NCI-H524 treated with DMSO at 0.1 percent for 48 hours (cell line): ENCODE measurements around the gene AK4.
"Not testable (repeated sequence)": the region's sequence is repeated elsewhere in the genome, so short reads cannot be mapped to it uniquely, and the experiment has no call there.

Experiments
- DNase-seq: peaks from one replicate; lab custom pipeline; 2025; lab: John Stamatoyannopoulos, UW

AK4 gene

DNA sequence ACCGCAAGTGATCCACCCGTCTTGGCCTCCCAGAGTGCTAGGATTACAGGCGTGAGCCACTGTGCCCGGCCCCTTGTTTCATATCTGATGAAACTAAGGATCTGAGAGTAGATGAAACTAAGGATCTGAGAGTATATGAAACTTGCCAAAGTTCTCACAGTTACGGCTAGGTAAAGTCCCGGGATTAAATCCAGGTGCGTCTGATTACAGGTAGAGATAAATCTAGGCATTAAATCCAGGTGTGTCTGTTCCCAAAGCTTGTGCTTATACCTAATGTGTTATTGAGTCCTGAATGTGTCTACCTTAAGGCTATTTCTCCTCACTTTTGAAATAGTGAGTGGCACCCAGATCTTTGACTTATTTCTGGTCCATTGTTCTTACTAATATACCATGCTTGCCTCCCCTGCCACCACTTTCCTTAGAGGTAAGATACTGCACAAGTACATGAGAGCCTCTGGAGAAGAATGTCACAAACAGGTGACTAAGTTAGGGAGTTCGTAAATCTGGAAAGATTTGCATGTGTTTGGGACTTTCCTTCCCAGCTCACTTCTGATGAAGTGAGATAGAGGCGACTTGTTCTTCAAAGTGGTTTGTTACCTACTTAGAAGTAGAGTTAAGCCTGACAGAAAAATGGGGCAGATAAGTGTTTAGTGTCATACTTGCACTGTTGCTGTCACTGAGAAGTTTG is 66.5 kb downstream of the AK4 start:
- DNase-seq = no peak

DNA sequence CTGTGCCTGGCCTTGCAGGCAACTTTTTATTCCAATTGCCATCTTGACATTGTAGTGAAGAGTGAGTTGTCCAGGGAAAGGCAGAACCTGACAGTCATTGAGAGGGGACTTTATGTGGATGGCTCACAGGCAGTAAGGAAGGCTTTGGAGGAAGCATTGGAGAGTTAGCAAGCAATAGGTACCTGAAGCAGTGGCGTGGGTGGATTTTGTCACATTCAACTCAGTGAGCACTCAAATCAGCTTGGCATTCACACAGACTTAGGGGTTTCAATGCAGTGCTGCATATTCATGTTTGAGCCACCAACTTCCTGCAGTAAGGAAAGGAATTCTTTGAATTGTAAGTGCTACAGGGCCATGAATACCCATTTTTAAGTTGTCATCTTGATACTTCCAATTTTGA is 69.0 kb downstream of the AK4 start:
- DNase-seq = no peak

DNA sequence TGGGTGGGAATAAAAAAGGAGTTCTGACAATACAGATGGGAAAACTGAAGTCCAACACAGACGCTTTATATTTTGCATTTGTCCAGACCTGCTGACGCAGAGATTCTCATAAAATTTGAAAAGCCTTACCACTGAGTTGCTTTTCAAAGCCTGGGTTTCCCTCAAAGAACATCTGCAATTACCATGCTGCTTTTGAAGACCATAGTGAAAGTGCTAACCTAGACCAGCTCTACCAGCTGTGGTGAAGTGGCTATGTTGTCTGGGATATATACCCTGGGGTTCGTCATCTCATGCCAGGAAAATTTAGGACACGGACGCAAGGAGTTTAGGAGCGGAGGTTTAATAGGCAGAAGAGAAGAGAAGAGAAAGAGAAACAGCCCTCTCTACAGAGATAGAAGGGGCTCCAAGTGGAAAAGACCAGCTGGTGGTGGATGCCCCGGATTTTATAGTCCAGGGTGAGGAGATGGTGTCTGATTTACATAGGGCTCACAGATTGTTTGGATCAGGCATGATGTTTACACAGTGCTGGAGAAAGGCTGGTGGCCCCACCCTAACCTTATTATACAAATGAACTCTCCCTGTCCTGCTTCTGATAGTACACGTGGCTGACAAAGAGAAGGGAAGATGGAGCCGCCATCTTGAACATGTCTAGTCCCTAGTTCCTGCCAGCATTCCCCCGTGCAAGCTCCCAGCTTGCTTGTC is 73.8 kb downstream of the AK4 start:
- no peak for DNase-seq

DNA sequence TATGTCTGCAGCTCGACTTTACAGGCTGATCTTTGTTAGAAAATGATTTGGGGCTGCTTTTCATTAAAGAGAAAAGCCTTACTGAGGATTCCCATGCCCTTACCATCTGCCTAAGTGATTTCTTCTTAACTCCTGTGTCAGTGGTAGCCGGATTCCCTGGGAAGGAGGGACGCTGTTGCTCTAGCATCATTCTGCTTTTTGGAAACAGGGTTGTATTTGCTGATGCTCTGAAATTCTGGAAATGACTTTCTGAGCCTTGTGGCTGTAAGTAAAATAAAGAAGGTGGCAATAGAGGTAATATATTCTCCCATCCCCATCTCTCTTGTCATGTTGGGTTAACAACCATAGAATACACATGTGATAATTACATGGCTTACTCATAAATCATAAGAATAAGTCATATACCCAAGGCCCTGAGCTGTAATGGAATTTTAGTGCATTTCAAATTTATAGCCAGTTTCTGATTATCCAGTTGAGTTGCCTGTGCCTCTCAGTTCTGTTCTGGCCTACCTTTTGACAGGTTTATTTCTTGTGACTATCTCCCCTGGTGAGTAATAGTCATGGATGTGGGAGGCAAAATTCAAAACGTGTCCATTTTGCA is 74.4 kb downstream of the AK4 start:
- DNase-seq = no peak

DNA sequence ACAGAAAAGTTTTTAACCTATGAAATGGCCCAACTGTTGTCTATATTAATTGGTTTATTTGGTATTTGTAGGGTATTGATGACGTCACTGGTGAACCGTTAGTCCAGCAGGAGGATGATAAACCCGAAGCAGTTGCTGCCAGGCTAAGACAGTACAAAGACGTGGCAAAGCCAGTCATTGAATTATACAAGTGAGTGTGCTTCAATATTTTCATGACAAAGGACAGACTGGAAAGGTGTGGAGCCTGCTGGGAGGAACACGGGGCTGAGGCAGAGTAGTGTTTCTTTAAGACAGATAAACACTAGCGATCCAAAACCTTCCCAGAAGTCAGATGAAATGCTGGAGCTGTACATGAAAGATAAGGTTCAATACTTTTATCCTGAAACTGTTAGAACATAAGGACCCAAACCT is 76.7 kb downstream of the AK4 start:
- no peak for DNase-seq

DNA sequence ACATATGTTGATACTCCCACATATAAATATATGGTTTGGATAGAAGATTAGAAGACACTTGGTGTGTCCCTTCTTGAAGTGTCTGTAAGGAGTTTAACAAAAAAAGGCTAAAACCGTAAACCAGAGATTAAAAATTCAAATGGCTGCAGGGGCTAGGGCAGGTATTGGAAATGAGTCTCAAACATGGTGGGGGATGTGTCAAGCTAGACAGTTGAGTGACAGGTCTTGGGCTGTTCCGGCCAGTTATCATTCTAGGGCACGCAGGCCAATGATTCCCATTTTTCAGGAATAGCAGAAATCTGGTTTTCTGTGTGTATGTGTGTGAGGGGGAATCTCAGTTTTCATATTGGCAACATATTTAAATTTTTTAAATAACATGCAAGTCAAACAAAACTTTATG is 77.2 kb downstream of the AK4 start:
- DNase-seq = no peak

DNA sequence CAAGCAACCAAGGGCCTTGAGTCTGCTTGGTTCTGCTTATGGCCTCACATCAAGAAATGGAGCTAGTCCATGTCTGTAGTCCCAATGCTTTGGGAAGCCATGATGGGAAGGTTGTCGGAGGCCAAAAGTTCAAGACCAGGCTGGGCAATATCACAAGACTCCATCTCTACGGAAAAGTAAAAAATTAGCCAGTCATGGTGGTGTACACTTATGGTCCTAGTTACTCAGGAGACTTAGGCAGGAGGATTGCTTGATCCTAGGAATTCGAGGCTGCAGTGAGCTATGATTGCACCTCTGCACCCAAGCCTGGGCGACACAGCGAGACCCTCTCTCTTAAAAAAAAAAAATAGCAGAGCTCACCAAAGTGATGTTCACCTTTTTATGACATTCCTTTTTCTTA is 81.2 kb downstream of the AK4 start:
- DNase-seq = no peak

DNA sequence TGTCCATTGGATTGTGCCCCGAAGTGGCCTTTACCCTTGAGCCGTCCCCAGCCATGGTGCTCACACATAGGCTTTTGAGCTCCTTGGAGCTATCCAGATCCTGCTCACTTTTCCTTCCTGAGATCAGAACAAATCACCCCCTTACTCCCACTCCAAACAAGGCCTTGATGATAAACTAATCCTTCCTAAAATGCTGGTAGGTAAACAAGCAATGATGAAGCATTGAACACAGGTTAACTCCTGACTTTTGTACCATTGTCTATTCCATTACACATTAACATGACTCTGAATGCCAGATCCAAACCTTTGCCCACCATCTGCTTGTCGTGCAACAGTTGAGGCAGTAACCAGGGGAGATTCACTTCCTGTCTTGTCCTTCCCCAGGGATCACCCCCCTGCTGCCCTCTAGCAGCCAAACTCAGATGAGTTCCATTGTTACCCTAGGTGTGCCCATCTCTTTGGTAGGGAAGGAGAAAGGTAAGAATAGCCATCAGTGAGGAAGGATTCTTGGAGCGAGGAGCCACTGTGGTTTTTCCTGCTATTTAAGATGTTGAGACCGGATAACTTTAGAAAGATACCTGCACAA is 81.8 kb downstream of the AK4 start:
- no peak for DNase-seq

DNA sequence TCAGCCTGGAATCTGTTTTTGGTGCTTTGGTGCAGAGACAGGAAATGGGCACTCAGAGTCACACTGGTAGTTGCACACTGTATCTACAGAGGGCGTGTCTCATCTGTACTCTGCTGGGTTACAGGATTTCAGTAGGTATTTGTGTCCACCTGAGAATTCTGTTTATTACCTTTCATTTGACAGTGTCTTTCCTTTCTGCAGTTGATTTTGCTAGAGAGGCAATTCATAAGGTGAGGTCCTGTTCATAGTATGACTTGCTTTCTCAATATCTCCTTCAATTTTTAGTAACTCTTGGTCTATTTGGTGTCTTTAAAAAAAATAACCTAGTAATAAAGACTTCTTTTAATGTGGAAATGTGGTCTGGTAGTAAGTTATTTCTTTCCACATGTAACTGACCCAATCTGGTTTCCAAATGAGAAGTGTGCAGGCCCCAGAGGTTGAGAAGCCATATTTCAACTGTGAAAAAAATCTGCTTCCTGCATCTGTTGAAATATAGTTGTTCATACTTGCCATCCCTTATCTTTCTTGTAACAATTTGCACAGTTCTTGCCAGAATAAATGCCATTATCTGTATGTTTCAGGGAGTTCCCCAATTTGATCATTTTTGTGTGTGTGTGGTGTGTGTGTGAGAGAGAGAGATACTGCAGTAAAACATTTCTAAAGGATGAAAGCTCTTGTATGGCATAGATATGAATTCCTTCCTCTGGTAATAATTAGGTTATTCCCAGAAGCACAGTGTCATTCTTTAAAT is 82.9 kb downstream of the AK4 start:
- no peak for DNase-seq

DNA sequence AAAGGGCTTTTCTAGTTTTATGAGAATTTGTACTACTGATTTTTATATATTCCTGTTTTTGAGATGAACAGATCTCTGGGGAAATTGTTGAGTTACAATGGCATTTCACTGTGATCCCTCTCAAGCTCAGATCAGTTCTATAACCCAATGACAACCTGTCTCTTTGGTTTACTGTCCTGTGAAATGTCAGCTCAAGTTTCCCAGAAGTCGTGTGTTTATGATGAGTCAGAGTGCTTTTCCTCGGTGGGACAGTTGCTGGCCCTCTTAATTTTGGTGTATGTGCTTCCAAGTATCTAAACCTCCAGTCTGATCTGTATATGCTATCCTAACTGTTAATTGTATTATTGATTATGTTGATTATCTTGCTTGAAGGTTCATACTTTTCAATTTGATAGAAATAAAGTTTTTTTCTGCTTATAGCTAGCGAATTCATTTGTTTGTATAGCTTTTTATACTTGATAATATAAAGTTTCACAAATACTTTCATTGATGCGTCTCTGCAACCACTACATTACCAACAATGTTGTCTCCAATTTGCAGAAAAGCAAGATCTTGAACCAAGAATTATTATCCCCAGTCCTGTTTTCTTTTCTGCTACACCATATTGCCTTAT is 83.8 kb downstream of the AK4 start:
- no peak for DNase-seq

DNA sequence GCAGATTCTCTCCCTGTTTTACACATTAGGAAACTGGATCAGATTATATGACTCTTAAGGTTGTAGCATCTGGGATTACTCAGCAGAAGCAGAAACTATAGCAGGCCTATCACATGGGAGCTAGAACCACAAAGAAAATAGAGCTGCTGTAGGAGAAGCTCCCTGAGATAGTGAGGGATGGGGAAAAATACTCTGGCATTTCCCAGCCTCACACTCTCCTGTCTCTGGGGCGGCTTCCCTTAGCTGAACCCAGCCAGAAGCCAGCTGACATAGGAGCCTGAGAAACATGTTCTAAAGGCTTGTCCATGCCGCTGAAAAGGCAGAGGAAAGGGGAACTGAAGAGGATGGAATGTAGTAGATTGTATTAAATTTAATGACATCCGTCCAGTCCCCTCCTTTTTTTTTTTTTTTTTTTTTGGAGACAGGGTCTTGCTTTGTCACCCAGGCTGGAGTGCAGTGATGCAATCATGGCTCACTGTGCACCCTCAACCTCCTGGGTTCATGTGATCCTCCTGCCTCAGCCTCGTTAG is 84.5 kb downstream of the AK4 start:
- DNase-seq = no peak

DNA sequence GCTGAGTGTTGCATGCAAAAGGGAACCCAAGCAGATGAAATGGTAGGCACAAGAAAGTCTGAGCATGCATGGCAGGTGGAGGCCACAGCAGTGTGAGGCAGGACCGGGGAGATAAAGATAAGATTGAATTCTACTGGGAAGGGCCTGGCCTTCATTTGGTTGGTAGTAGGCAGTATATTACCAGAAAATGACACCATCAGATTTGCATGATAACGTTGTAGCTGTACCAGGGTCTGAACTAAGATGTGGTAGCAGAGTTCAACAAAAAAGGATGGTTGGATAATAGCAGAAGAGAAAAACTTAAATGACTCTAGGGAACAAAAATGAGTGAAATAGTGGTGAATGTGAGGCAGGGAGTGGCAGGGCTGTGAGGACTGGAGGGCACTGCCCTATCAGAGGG is 85.8 kb downstream of the AK4 start:
- DNase-seq = no peak

DNA sequence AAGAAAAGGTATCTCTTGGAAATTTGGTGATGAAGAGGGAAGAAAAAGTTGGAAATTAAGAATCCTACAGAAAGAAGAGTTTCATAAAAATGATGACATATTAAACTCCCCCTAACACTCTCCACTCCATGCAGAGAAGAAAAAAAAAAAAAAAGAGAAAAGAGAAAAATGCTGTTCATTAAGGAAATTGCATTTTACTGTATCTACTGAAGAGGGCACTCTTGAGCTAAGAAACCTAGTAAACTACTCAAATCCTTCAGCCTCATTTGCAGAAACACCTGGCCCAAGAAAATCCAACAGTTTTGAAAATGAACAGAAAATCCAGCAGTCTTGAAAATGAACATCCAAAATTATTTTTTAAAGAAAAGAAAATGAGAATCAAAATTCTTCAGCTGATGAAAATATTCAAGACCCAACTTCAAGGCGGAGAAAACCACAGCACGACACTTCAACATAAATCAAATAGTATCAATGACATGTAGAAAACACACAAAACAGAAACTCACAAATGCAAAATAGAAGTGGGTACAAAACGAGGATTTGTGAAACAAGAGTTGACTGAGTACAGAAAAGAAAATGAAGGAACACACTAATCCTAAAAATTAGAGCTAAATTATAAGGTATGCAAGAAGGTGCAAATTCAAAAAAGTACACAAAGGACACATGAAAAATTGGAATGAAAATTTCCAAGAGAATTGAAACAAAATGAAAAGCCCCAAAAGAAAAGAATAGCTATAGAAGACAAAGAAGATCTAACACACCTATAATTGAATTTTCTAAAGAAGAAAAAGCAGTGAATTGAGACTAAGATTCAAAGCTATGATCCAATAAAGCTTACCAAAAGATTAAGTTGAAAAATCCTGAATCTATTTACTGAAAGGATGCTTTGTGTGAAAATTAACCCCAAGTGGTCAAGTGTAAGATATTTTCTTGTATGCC is 88.1 kb downstream of the AK4 start:
- no peak for DNase-seq

DNA sequence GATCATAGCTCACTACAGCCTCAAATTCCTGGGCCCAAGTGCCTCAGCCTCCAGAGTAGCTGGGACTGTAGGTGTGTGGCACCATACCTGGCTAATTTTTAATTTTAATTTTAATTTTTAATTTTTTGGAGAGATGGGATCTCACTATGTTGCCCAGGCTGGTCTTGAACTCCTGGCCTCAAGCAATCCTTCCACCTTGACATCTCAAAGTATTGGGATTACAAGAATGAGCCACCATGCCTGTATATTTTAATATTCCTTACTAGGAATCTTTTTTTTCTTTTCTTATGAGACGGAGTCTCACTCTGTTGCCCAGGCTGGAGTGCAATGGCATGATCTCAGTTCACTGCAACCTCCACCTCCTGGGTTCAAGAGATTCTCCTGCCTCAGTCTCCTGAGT is 89.1 kb downstream of the AK4 start:
- not testable (repeated sequence) for DNase-seq

DNA sequence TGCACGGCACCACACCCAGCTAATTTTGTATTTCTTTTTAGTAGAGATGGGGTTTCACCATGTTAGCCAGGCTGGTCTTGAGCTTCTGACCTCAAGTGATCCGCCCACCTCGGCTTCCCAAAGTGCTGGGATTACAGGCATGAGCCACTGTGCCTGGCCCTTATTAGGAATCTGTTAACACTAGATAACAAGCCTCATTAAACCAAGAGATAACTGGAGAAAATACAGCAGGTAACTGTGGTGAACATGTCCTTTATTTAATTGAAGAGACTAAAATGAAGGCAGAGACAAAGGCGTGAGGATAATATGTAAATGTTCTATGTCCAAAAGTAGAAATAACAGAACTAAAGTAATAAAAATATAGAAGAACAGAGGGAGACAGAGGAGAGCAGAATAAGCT is 89.5 kb downstream of the AK4 start:
- DNase-seq = no peak

DNA sequence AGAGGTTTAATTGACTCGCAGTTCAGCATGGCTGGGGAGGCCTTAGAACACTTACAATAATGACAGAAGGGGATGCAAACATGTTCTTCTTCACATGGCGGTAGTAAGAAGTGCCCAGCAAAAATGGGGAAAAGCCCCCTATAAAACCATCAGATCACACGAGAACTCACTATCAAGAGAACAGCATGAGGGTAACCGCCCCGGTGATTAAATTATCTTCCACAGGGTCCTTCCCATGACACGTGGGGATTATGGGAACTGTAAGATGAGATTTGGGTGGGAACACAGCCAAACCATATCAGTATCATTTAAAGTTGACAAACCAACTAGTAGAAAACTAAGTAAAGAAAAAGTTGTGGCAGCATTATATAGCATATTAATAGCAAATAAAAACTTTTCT is 90.0 kb downstream of the AK4 start:
- DNase-seq = no peak

DNA sequence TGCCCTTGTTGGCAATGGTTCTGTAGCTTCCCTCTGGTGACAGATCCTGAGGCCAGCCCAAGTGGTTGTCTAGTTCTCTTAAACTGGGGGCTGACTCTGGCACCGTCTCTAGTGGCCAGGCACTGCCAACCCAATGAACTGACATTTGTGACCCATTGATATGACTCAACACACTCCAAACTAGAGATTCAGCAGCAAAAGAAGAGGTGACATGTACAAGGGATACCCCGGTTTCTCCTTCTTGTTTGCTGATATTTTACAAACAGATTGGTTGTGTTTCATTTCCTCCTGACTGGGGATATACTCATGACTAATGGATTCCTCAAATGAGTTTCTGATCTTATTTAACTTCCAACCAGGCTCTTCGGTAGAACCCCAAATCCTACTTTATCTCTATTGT is 95.5 kb downstream of the AK4 start:
- DNase-seq = no peak

DNA sequence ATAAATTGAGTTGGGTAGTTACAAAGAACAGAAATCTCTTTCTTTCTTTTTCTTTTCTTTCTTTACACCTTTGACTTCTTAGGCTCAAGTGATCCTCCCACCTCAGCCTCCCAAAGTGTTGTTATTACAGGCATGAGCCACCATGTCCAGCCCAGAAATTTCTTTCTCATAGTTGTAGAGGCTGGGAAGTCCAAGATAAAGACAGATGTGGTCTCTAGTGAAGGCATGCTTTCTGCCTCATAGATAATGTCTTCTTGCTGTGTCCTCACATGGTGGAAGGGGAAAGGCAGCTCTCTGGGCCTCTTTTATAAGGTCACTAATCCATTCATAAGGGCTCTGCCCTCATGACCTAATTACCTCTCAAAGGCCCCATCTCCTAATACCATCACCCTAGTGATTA is 97.3 kb downstream of the AK4 start:
- DNase-seq = no peak

DNA sequence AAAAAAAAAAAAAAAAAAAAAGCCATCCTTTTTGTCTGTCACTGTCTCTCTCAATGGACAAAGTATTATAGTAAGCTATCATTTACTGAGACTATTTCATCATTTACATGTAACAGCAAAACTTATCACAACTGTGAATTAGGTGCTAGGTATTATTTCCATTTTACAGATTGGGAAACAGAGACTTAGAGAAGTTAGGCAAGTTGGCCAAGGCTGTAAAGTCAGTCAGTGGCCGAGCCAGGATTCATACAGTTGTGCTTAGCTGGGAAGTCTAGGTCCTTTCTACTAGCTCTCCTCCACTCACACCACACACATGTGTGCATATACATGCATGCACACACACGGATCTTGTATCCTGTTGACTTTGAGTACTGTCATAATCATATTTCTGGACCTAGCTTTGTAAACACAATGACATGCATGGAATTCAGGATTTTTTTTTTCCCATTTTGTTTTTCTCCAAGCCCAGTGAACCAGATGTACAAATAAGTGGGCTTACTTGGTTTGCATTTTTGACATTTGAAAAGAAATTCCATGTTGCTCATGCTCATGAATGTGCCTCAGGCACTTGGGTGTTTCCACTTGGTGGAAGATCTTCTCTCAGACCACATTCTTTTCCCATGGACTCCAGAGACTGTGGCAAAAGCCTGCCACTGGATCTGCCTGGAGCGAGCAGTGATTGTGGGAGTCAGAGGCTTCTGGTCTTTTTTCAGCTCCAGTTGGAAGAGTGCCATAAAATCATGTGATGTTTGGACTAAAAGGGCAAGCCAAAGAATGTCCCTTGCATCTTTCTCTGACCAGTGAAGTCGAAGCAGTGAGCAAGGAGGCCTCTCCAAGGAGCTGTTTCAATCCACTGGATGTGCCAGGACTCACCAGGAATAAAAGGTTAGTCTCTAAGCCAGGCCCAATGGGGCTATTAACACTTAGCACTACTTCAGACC is 99.7 kb downstream of the AK4 start:
- DNase-seq = no peak

DNA sequence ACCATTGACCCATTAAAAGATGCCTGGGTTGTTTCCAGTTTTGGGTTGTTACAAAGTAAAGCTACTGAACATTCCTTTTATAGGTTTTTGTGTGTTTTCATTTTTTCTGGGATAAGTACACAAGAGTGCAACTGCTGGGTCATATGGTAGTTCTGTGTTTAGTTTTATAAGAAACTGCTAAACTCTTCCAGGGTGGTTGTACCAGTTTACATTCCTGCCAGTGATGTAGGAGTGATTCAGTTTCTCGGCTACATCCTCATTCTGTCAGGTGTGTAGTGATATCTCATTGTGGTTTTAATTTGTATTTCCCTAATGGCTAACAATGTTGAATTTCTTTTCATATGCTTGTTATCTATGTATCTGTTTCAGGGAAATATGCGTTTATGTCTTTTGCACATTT is 102.8 kb downstream of the AK4 start:
- no peak for DNase-seq
